Activated CD4-positive, alpha-beta T cell treated with anti-CD3 and anti-CD28 coated beads for 36 hours (primary cell): ENCODE measurements around the gene DTX1. TPM values are rescaled to one million over a fixed set of nuclear protein-coding genes. Genes with fewer than 3 reads are reported as not detected.

Source experiments
- ATAC-seq: fragments of 200-7000 bp; cut with Tn5 transposase; one replicate; pipeline ENCODE4 v1.10.0; 2021; ENCODE audit warnings: mild to moderate bottlenecking, moderate library complexity
- CTCF ChIA-PET: fragments of 350-600 bp; sonication (Branson Sonifier 250); formaldehyde crosslinking; loops from one replicate; lab custom pipeline; 2021; ENCODE audit warnings: antibody characterized with exemption; lab: Charles Lee
- POLR2A ChIA-PET: fragments of 350-600 bp; sonication (Branson Sonifier 250); formaldehyde crosslinking; loops from one replicate; lab custom pipeline; 2021; ENCODE audit warnings: antibody characterized with exemption, inconsistent platforms; lab: Charles Lee
- DNase-seq: peaks from one replicate; pipeline ENCODE4 v3.0.0-alpha.2; 2020
- H3K27ac Mint-ChIP-seq: one replicate; pipeline ENCODE4 v1.8.0; 2021; ENCODE audit warnings: mixed read lengths
- H3K27me3 Mint-ChIP-seq: one replicate; pipeline ENCODE4 v1.8.0; 2021; ENCODE audit warnings: mixed read lengths
- H3K36me3 Mint-ChIP-seq: one replicate; pipeline ENCODE4 v1.8.0; 2021; ENCODE audit warnings: low read depth, mixed read lengths
- H3K4me1 Mint-ChIP-seq: one replicate; pipeline ENCODE4 v1.8.0; 2021; ENCODE audit warnings: mixed read lengths
- H3K4me3 Mint-ChIP-seq: one replicate; pipeline ENCODE4 v1.8.0; 2021; ENCODE audit warnings: mild to moderate bottlenecking, moderate library complexity, mixed read lengths
- H3K9me3 Mint-ChIP-seq: one replicate; pipeline ENCODE4 v1.8.0; 2021; ENCODE audit warnings: low read depth, mixed read lengths
- intact Hi-C, 2 experiments: fragments of 100-400 bp; cut with DNase I in 1 of 2; cut with micrococcal nuclease in 1 of 2; formaldehyde crosslinking; loops; one replicate each; pipeline versions ENCODE4 v1.14.2 to v1.15.1; 2022 to 2024; cut with DNase I, micrococcal nuclease
- total RNA-seq, 2 experiments: library from RNA; stranded (reverse); gene quantifications; one replicate each; pipeline ENCODE4 v1.2.3, GENCODE V29; 2021

The DTX1 gene
- total RNA-seq, 2 experiments from 2014 or later: 12.0 to 12.9 TPM

DNA sequence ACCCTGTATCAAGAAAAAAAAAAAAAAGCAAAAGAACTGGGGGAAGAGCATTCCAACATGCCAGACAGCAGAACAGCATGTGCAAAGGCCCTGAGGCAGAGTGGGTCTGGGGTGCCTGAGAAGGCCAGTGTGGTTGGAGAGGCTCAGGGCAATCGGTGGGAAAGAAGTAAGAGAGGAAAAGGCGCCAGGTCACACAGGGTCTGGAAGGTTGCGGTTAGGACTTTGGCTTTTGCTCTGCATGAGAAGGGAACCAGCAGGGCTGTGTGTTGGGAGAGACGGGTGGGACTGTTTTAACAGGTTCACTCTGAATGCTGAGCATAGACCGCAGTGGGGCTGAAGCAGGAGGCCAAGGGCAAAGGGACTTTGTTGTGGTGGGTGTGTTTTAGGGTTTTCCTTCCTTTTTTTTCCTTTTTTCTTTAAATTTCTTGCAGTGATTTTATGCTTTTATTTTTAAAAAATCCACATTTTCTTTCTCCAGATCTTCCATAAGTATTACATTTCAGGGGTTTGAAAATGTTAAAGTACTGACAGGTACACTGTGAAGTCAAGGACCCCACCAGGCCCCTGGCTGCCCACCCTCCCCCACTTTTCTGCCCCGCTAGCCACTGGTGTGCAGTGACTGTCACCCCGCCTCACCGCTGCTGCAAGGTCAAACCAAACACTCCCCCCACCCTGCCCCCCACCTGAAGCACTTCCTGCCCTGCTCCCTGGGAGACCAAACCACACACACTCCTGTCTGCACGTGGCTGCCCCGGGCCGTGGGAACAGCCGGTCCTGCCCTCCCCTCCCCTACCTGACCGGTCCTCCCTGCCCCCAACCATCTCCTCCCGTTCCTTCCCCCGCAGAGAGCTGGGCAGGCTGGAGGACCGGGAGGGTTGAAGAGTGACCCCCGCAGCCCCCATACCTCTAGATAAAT, 30.0 kb downstream of the DTX1 start:
- Mint-ChIP-seq H3K4me1 (peaks cover 73% of the 10 kb centered on the region), H3K9me3 (peaks cover 2% of the 10 kb centered on the region), H3K36me3 (peaks cover 8% of the 10 kb centered on the region), H3K4me3 (peak overlapping the region; percentile 23), H3K27me3 (no peaks in the 10 kb centered on the region), H3K27ac (peak overlapping the region; percentile 85)
- DNase-seq: peak; percentile 42
- ChIA-PET POLR2A (no interaction called here), CTCF (interaction anchor here (0.5 to 0.7 kb wide), 3 partner anchors 12 to 126 kb away, joined by 3 read pairs; no protein-coding TSS in a partner anchor)
- intact Hi-C loops: loop anchor here in 1 of 2 experiments (2.0 kb wide), 1 partner anchor 30 kb away; the partner anchor contains the start of gene DTX1
- no peak for ATAC-seq

- Mint-ChIP-seq H3K4me3 (peak overlapping the region; percentile 23), H3K27me3 (no peaks in the 10 kb centered on the region), H3K36me3 (peaks cover 8% of the 10 kb centered on the region), H3K9me3 (peaks cover 2% of the 10 kb centered on the region), H3K4me1 (peaks cover 79% of the 10 kb centered on the region), H3K27ac (peak overlapping the region; percentile 85)
- ChIA-PET CTCF (interaction anchor here (0.5 to 0.7 kb wide), 3 partner anchors 11 to 127 kb away, joined by 3 read pairs; no protein-coding TSS in a partner anchor), POLR2A (no interaction called here)
- DNase-seq: peak; percentile 24
- intact Hi-C loops: loop anchor here in 1 of 2 experiments (2.0 kb wide), 1 partner anchor 30 kb away; the partner anchor contains the start of gene DTX1
- ATAC-seq: no peak
These were observed 30.7 kb downstream of the DTX1 start for GRCh38 chr12:113087193-113087592.

DNA sequence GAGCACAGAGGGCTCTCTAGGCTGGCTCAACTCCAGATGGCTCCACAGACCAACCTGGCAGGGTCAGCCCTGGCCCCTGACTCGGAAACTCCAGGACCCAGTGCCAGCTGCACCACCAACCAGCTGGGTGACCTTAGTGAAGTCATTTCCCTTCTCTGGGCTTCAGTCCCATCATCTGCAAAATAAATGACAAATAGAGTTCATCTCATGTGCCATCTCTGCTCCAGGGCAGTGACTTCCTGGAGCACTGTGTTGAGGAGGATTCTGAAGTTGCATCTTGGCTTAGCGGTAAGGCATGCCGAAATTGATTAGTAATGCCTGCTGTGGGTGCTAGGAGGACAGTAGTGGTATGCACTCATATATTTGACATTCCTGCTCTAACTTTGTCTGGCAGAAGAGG, 31.5 kb downstream of the DTX1 start:
- Mint-ChIP-seq H3K36me3 (peaks cover 8% of the 10 kb centered on the region), H3K4me3 (no peak overlapping the region), H3K27ac (peak overlapping the region; percentile 89), H3K27me3 (no peaks in the 10 kb centered on the region), H3K9me3 (peaks cover 2% of the 10 kb centered on the region), H3K4me1 (peaks cover 81% of the 10 kb centered on the region)
- ChIA-PET POLR2A (no interaction called here), CTCF (interaction anchor here (1.0 to 1.6 kb wide), 2 partner anchors 13 to 19 kb away, joined by 3 to 4 read pairs; no protein-coding TSS in a partner anchor)
- intact Hi-C loops: no loop called here
- ATAC-seq: peak; percentile 17
- peak; percentile 16 for DNase-seq

- H3K9me3 Mint-ChIP-seq: peaks cover 2% of the 10 kb centered on the region
- peak; percentile 67 for ATAC-seq
- H3K27ac Mint-ChIP-seq: peak overlapping the region; percentile 89
- no peaks in the 10 kb centered on the region for H3K27me3 Mint-ChIP-seq
- peaks cover 7% of the 10 kb centered on the region for H3K36me3 Mint-ChIP-seq
- H3K4me1 Mint-ChIP-seq: peaks cover 80% of the 10 kb centered on the region
- peak; percentile 77 for DNase-seq
- H3K4me3 Mint-ChIP-seq: peak overlapping the region; percentile 67
- CTCF ChIA-PET: interaction anchor here (0.6 to 1.6 kb wide), 9 partner anchors 9 to 679 kb away, joined by 3 to 8 read pairs (median 3); no protein-coding TSS in a partner anchor
- intact Hi-C loops: no loop called here
- POLR2A ChIA-PET: no interaction called here
These were observed 32.6 kb downstream of the DTX1 start for GRCh38 chr12:113088971-113089756.

- ATAC-seq (peak; percentile 27), DNase-seq (no peak)
- Mint-ChIP-seq H3K4me1 (peaks cover 78% of the 10 kb centered on the region), H3K9me3 (peaks cover 2% of the 10 kb centered on the region), H3K27me3 (no peaks in the 10 kb centered on the region), H3K4me3 (no peak overlapping the region), H3K36me3 (peaks cover 7% of the 10 kb centered on the region), H3K27ac (peak overlapping the region; percentile 89)
- intact Hi-C loops: loop anchor here in 1 of 2 experiments (2.0 to 10.0 kb wide), 2 partner anchors 33 to 95 kb away; partner anchors contain the start of gene DTX1
- POLR2A ChIA-PET: no interaction called here
- CTCF ChIA-PET: interaction anchor here (0.6 to 1.5 kb wide), 5 partner anchors 9 to 679 kb away, joined by 3 to 8 read pairs (median 3); no protein-coding TSS in a partner anchor
These were observed 33.3 kb downstream of the DTX1 start for GRCh38 chr12:113089839-113090238.

- Mint-ChIP-seq H3K27ac (no peak overlapping the region), H3K4me3 (no peak overlapping the region), H3K36me3 (peaks cover 7% of the 10 kb centered on the region), H3K27me3 (no peaks in the 10 kb centered on the region), H3K9me3 (peaks cover 2% of the 10 kb centered on the region), H3K4me1 (peaks cover 78% of the 10 kb centered on the region)
- DNase-seq: peak; percentile 16
- no peak for ATAC-seq
- intact Hi-C loops: loop anchor here in 1 of 2 experiments (2.0 to 10.0 kb wide), 2 partner anchors 34 to 96 kb away; partner anchors contain the start of gene DTX1
- ChIA-PET POLR2A (no interaction called here), CTCF (interaction anchor here (0.6 to 1.5 kb wide), 4 partner anchors 8 to 188 kb away, joined by 3 to 8 read pairs (median 4); no protein-coding TSS in a partner anchor)
These were observed 34.2 kb downstream of the DTX1 start for GRCh38 chr12:113090740-113091139.

DNA sequence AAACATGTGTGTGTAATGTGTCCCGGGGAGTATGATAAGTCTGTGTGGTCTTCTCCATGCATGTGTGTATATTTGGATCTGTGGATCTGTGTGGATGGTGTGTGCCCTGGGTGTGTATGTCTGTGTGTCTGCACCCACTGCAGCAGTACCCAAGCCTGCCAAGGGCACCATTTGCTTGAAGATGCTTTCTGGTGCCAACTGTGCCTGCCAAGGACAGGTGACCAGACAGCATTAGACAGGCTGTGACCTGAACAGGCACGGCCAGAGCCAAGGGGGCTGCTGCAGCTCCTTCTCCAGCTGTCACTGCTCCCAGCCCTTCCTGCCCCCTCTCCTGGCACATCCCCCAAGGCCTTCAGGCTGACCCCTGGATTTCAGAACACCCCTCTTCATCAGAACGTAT, 35.0 kb downstream of the DTX1 start:
- Mint-ChIP-seq H3K36me3 (peaks cover 3% of the 10 kb centered on the region), H3K4me1 (peaks cover 71% of the 10 kb centered on the region), H3K27ac (peak overlapping the region; percentile 16), H3K27me3 (no peaks in the 10 kb centered on the region), H3K9me3 (peaks cover 2% of the 10 kb centered on the region), H3K4me3 (no peak overlapping the region)
- DNase-seq: no peak
- intact Hi-C loops: loop anchor here in 1 of 2 experiments (2.0 to 10.0 kb wide), 2 partner anchors 35 to 97 kb away; partner anchors contain the start of gene DTX1
- CTCF ChIA-PET: interaction anchor here (1.9 kb wide), 1 partner anchor 98 kb away, joined by 5 read pairs; no protein-coding TSS in a partner anchor
- no peak for ATAC-seq
- POLR2A ChIA-PET: no interaction called here

GRCh38 chr12:113092607-113093408, 36.3 kb downstream of the DTX1 start:
- Mint-ChIP-seq H3K36me3 (peaks cover 3% of the 10 kb centered on the region), H3K4me3 (no peak overlapping the region), H3K27me3 (no peaks in the 10 kb centered on the region), H3K4me1 (peaks cover 58% of the 10 kb centered on the region), H3K9me3 (peaks cover 2% of the 10 kb centered on the region), H3K27ac (no peak overlapping the region)
- peak; percentile 41 for DNase-seq
- ATAC-seq: no peak
- ChIA-PET POLR2A (no interaction called here), CTCF (interaction anchor here (0.7 to 1.9 kb wide), 5 partner anchors 57 to 186 kb away, joined by 3 to 5 read pairs (median 3); partner anchors contain the start of genes CFAP73, OAS1 and OAS2)
- intact Hi-C loops: loop anchor here in 1 of 2 experiments (10.0 kb wide), 1 partner anchor 98 kb away; no protein-coding TSS in a partner anchor

DNA sequence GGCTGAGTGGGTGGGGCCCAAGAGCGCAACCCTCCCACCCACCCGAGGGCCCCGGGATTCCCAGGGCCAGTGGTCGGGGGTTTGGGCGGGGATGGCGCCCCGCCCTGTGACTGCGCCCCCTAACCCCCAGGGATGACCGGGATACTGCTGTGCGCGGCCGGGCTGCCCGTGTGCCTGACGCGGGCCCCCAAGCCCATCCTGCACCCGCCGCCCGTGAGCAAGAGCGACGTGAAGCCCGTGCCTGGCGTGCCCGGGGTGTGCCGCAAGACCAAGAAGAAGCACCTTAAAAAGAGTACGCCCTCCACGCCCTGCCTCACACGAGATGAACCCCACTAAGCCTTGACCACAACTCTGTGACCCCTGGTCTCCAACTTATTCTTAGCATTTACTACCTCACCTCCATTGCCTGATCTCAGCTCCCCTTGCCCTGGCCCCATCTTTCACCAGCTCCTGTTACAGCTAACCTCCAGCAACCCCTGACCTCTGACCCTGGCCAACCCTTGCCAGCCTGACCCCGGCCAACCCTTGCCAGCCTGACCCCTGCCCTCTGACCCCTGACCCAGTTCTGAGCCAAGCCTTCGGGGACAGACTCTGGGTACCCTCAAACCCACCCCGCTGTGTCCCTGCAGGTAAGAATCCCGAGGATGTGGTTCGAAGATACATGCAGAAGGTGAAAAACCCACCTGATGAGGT, 37.0 kb downstream of the DTX1 start:
- Mint-ChIP-seq H3K27ac (no peak overlapping the region), H3K4me1 (peaks cover 58% of the 10 kb centered on the region), H3K4me3 (no peak overlapping the region), H3K9me3 (no peaks in the 10 kb centered on the region), H3K27me3 (no peaks in the 10 kb centered on the region), H3K36me3 (no peaks in the 10 kb centered on the region)
- ChIA-PET CTCF (interaction anchor here (1.5 kb wide), 1 partner anchor 186 kb away, joined by 3 read pairs; the partner anchor contains the start of gene OAS1), POLR2A (no interaction called here)
- intact Hi-C loops: loop anchor here in 1 of 2 experiments (10.0 kb wide), 1 partner anchor 99 kb away; no protein-coding TSS in a partner anchor
- DNase-seq (no peak), ATAC-seq (no peak)
